ENCODE measurements around the gene NME8.

GRCh38 chr7:37901890-37902524, 53.6 kb downstream of the NME8 start:
- TF ChIP-seq SMC3 (IDR thresholded peaks at IDR 0.05), result no peak
- TF ChIP-seq POLR2A (IDR thresholded peaks at IDR 0.05; ENCODE audit: low read length), result no peak
- TF ChIP-seq ZFP36 (IDR thresholded peaks at IDR 0.05; ENCODE audit: borderline replicate concordance, partially characterized antibody), result no peak
- no peak for TF ChIP-seq CTCF (IDR thresholded peaks at IDR 0.05)
- TF ChIP-seq EP300 (IDR thresholded peaks at IDR 0.05), result no peak
- TF ChIP-seq MAFK (IDR thresholded peaks at IDR 0.05; ENCODE audit: partially characterized antibody), result peak; percentile 100
